ENCODE data around the gene BPIFA3. TPM values are rescaled to one million over a fixed set of nuclear protein-coding genes. Genes with fewer than 3 reads are reported as not detected.

Gene BPIFA3
- not detected in 2 replicates for total RNA-seq

DNA sequence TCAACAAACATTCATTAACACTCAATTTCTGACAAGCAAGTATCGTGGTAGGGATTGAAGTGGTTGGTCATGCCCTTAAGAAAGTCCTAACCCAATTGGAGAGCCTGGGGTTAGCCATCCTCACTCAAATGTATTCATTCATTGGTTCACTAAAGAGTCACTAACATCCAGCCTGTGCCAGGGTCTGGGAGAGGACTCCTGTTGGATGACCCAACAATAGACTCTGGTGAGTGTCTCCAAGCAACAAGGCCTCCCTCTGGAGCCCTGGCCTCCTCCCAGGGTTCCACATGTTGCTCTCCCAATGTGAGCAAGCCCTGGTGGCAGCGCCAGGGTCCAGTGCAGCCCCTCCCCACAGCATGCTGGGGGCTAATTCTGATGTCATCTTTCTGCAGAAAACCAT lies at the start of gene BPIFA3:
BPIFA3 (plus strand) TSS at position 301 of the 400 bp plus-strand sequence. CDS start 185 bp downstream, outside the sequence.

DNA sequence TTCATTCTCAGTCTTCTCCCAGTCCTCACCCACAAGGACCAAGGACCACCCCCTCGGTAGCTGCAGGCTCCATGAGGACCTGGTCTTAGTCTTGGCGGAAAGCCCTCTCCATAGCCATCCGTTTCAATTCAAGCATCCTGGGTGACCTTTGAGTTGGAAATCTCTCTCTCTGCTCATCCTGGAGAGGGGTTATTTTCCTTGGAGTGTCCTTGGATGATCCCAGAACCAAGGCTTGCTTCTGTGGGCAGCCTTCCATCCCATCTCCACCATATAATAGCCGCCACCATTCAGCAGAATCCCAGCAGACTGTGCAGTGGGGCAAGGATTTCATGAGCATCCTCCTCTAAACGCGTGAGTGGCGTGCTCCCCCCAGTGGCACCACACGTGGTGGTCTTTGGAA lies 49.3 kb upstream of the BPIFA3 start, which contains the start of gene BPIFA2:
BPIFA2 (plus strand) TSS at position 301 of the 400 bp plus-strand sequence. CDS start 987 bp downstream, outside the sequence.

DNA sequence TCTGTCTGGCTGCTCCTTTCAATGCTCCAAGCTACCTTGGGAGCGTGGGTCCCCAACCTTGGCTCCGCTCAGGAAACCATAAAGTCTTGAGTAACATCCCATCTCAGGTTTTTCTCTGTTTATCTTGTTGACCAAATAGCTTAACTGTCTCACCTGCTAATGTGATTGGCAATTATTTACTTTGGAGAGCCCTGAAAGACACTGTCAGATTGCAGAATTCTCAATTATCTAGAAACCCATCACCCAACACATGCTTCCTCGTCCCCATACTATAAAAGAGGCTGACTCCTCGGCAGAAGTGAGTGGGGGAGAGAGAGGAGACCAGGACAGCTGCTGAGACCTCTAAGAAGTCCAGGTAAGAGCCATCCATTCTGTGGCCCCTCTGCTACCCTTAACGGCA lies 18.5 kb downstream of the BPIFA3 start, which contains the start of gene BPIFA1:
BPIFA1 (plus strand) TSS at position 301 of the 400 bp plus-strand sequence. CDS start 1,716 bp downstream, outside the sequence.

Other genes with a start within 250 kb of the BPIFA3 start
- gene SUN5, start 212.9 kb upstream of the BPIFA3 start, total RNA-seq, result not detected in 2 replicates
- gene BPIFB2, start 209.6 kb upstream of the BPIFA3 start, total RNA-seq, result not detected in 2 replicates
- not detected in 2 replicates for gene BPIFB6, start 185.7 kb upstream of the BPIFA3 start, total RNA-seq
- gene BPIFB3, start 163.4 kb upstream of the BPIFA3 start, total RNA-seq, result not detected in 2 replicates
- not detected in 2 replicates for gene BPIFB4, start 137.7 kb upstream of the BPIFA3 start, total RNA-seq
- gene BPIFA2, start 49.2 kb upstream of the BPIFA3 start, total RNA-seq, result not detected in 2 replicates
- not detected in 2 replicates for gene BPIFA1, start 18.6 kb downstream of the BPIFA3 start, total RNA-seq
- not detected in 2 replicates for gene BPIFB1, start 65.9 kb downstream of the BPIFA3 start, total RNA-seq
- 19.9 TPM in 2 replicates for gene CDK5RAP1, start 184.2 kb downstream of the BPIFA3 start, total RNA-seq
- 7.1 and 8.5 TPM in 2 replicates for gene SNTA1, start 226.4 kb downstream of the BPIFA3 start, total RNA-seq

All from vein endothelial cell (primary cell).